Midbrain (tissue), 1 donor: ENCODE results near the gene OR5K4.
"Not testable (repeated sequence)": the region's sequence is repeated elsewhere in the genome, so short reads cannot be mapped to it uniquely, and the experiment has no call there.

Experiments used
- DNase-seq: peaks from one replicate; lab custom pipeline; 2025; lab: John Stamatoyannopoulos, UW

Gene OR5K4

DNA sequence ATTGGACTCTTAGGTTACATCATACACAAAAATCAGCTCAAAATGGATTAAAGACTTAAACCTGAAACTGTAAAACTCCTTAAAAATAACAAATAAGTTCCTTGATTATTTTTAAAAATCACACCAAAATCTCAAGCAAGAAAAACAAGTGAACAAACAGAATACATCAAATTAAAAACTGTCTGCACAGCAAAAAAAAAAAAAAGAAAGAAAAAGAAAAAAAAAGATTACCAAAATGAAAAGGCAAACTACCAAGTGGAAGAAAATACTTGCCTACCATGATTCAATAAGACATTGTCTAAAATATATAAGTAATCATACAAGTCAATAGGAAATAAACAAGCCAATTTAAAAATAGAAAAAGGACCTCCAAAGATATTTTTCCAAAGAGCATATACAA lies 17.5 kb downstream of the OR5K4 start:
- DNase-seq: no peak

DNA sequence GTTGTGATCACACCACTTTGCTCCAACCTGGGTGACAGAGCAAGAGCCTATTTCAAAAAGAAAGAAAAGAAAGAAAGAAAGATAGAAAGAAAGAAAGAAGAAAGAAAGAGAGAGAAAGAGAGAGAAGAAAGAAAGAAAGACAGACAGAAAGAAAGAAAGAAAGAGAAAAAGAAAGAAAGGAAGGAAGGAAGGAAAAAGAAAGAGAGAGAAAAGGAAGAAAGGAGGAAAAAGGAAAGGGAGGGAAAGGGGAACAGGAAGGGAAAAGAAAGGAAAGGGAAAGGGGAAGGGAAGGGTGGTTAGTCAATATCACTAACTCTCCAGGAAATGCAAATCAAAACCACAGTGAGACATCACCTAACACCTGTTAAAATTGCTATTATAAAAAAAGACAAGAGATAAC lies 18.2 kb downstream of the OR5K4 start:
- no peak for DNase-seq

DNA sequence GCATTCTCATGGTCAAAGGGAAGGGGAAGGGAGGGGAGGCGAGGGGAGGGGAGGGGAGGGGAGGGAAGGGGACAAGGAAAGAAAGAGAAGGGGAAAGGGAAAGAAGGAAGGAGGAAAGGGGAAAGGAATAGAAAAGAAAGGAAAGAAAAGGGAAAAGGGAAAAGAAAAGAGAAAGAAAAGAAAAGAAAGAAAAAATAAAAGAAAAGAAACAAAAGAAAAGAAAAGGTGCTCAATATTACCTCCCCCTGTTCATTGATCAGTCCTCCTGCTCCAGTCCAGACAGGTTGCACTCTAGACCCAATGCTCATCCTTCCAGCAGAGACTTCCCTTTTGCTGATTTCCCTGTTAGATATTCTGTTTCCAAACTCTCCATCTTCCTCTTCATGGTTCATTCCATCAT lies 18.8 kb downstream of the OR5K4 start:
- no peak for DNase-seq

DNA sequence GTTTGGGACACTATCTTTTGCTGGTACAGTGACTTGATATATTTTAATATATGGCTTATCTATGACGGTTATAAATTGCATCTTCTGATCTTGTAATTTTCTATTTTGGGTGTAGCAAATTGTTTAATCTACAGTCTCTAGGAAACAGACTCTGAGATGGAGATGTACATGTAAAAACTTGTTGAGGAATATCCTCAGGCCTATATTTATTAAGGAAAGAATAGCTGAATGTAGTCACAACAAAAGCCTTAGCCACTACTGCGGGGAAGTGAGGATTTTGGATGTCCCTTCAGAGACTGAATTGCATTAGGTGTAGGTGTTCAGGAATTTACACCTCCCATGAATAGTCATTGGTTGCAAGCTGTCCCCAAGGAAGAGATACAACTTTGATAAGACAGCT lies 23.0 kb downstream of the OR5K4 start:
- DNase-seq: no peak

DNA sequence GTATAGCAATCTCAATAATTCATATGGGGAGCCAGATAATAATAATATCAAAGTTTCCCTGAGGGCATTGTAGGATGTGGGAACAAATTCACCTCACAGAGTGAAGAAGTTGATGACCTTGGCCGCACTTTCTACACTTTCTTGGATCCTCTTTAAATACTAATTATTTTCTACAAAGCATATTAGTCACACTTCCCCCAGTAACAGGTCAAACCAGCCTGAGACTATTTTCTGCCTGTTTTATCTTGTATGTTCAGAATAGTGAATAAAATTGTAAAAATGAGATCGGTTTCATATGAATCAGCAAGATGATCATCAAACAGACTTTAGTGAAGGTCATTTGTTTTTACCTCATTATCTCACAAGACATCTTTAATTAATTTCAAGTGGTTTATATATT lies 34.5 kb downstream of the OR5K4 start:
- DNase-seq: no peak

GRCh38 chr3:98390366-98390765 lies 36.7 kb downstream of the OR5K4 start, which contains the start of gene OR5K3:
Gene OR5K3 (plus strand): TSS chr3:98390666. CDS start chr3:98390666, 0 bp downstream.
- DNase-seq: no peak

GRCh38 chr3:98395101-98395500 lies 41.4 kb downstream of the OR5K4 start:
- no peak for DNase-seq

- not testable (repeated sequence) for DNase-seq
These were observed 42.8 kb downstream of the OR5K4 start for GRCh38 chr3:98396482-98396881.

DNA sequence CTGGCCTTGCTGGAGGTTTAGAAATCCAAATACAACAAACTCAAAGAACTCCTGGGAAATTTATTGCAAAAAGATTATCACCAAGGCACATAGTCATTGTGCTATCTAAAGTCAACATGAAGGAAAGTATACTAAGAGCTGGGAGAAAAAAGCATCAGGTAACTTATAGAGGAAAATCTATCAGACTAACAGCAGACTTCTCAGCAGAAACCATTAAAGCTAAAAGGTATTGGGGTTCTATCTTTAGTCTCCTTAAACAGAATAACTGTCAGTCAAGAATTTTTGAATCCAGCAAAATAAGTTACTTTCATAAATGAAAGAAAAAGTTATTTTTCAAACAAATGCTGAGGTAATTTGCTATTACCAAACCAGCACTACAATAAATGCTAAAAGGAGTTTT lies 44.9 kb downstream of the OR5K4 start:
- DNase-seq: no peak

- DNase-seq: no peak
These were observed 48.9 kb downstream of the OR5K4 start for GRCh38 chr3:98402507-98402906.

GRCh38 chr3:98404010-98404409 lies 50.4 kb downstream of the OR5K4 start:
- DNase-seq: no peak
